Astrocyte of the cerebellum (primary cell): ENCODE results near the gene FOXJ1.

ENCODE experiments used
- DNase-seq: peaks from one replicate; pipeline ENCODE4 v3.0.0-alpha.2; 2011; ENCODE audit warnings: low read depth
- H3K4me3 ChIP-seq: 2 replicates; pipeline ENCODE4 v1.5.1; 2011; ENCODE audit warnings: mild to moderate bottlenecking, low read depth, low read length, moderate library complexity
- CTCF ChIP-seq: IDR thresholded peaks from 2 replicates; pipeline ENCODE4 v1.5.1; 2012; ENCODE audit warnings: low read length, low read depth, moderate library complexity, mild to moderate bottlenecking; ENCODE audit errors: missing control alignments
- in situ Hi-C: cut with HindIII; loops from 2 replicates; pipeline ENCODE4 v1.10.0; 2017; ENCODE audit warnings: low sequenced_read_pairs

The FOXJ1 gene

GRCh38 chr17:76095943-76096342, 45.1 kb downstream of the FOXJ1 start:
- no peak for DNase-seq
- in situ Hi-C loops, result no loop called here
- TF ChIP-seq CTCF, result no peak
- H3K4me3 ChIP-seq, result no peak overlapping the region

- H3K4me3 ChIP-seq, result no peak overlapping the region
- no peak for TF ChIP-seq CTCF
- no peak for DNase-seq
- in situ Hi-C loops, result no loop called here
Measured at GRCh38 chr17:76094046-76094445, 47.0 kb downstream of the FOXJ1 start.

GRCh38 chr17:76092526-76093413, 48.3 kb downstream of the FOXJ1 start:
- no peak overlapping the region for H3K4me3 ChIP-seq
- no peak for TF ChIP-seq CTCF
- in situ Hi-C loops, result no loop called here
- no peak for DNase-seq

- no peak for DNase-seq
Measured at GRCh38 chr17:76091526-76092286, 49.3 kb downstream of the FOXJ1 start.

GRCh38 chr17:76090517-76091129, 50.4 kb downstream of the FOXJ1 start:
- TF ChIP-seq CTCF, result no peak

More at GRCh38 chr17:76091526-76092286, 49.3 kb downstream of the FOXJ1 start:
- in situ Hi-C loops, result no loop called here
- no peak overlapping the region for H3K4me3 ChIP-seq
- TF ChIP-seq CTCF, result no peak

More at GRCh38 chr17:76090517-76091129, 50.4 kb downstream of the FOXJ1 start:
- DNase-seq, result no peak
- no peak overlapping the region for H3K4me3 ChIP-seq
- in situ Hi-C loops, result no loop called here
